ENCODE results near the gene ANKMY1. TPM values are rescaled to one million over a fixed set of nuclear protein-coding genes. Genes with fewer than 3 reads are reported as not detected.
"Not testable (repeated sequence)": the region's sequence is repeated elsewhere in the genome, so short reads cannot be mapped to it uniquely, and the experiment has no call there.

ANKMY1 gene
- total RNA-seq, 1 experiment from 2014 or later: 6.0 TPM

DNA sequence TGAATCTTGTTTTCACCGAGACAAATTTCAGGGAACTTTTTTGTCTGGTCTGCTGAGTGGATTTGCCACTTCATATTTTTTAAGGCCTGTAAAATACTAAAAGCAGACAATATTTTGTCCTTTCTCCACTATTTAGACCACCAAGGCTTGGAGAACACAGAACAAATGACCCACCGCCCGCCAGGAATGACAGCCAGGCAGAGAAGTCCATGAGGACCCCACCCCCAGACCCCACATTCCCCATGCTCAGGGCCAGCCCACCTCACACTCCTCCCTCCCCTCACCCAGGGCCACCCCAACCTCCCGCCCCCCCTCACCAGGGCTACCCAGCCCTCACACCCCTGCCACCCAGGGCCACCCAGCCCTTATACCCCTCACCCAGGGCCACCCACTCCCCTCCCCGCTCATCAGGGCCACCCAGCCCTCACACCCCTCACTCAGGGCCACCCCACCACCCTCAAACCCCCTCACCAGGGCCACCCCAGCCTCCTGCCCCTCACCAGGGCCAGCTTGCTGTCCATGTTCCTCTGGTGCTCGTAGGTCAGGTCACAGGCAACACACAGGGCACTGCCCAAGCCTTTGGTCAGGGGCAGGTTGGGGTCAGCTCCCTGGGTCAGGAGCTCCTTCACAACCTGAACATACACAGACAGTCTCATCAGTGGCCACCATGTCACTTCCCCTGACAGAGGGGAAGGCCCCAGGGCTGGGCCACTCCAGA lies 50.6 kb downstream of the ANKMY1 start:
- DNase-seq (ENCODE audit: low read depth): no peak

DNA sequence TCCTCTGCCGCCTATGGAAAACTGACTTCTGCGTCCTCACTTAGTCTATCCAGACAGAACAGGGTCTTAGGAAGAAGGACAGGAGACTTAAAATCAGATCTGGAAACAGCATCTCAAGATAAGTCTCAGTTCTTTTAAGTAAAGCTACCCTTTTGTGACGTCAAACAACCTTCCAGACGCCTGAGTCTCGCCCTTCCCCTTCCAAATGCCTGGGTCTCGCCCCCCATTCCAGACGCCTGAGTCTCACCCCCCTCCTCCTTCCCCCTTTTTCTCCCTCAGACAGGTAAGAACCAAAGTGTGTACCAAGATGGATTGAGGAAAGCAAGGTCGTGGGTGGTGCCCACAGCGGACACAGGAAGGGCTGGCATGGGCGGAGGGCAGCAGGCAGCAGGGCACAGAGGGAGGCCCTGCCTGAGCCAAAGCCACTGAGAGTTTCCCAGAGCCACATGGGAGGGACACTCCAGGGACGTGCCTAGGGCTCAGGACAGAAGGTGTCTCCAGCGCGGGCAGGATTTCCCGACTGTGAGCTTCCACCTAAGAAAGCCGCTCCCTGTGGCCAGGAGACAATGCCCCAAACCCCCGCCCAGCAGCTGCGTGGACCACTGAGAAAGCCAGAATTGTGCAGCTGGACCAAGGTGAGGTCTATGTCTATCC lies 51.3 kb downstream of the ANKMY1 start:
- DNase-seq (ENCODE audit: low read depth): no peak

DNA sequence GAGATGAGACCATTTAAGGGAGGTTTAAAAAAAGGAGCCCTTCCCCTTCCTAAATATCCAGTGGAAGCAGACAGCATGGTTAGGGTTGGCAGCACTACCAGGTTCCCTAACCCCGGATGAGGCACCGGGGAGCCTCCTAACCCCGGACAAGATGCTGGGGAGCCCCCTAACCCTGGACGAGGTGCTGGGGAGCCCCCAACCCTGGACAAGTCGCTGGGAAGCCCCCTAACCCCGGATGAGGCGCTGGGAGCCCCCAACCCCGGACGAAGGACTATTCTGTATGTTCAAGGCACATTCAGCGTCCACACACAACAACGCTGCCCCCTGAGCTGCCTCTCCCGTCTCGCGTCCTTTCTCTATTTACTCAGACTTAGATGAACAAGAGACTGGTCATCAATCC lies 51.9 kb downstream of the ANKMY1 start:
- no peak for DNase-seq (ENCODE audit: low read depth)

DNA sequence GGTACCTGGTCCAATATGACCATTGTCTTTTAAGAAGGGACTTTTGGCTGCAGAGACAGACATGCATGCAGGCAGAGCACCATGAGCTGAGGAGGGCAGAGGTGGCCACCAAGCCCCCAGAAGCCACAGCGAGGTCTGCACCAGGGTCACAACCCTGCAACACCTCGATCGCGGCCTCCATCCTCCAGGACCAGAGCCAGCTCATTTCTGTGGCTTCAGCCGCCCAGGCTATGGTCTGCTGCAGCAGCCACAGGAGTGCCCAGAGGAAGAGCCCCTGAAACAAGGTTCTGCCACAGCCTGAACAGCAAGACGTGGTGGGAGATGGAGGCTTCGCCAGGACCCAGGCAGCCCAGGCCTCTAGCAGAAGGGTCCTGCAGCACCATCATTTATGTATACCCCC lies 53.9 kb downstream of the ANKMY1 start:
- no peak for DNase-seq (ENCODE audit: low read depth)

DNA sequence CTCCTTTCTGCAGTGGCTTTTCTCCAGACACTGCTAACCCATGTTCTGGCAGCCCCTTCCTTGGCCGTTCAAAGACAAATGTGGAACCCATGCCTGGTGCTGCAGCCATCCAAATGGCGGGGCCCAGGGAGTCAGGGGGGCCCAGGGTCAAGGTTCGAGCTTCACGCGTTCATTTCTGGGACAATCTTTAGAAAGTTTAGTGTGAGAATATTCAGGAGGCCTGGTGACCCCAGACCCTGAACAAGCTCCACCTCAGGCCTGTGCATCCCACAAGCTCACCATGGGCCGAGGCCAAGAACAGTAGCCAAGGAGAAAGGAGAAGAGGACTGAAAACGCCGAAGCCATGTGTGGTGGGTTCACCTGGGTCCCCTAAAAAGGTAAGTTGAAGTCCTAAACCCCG lies 54.4 kb downstream of the ANKMY1 start:
- DNase-seq (ENCODE audit: low read depth): no peak

DNA sequence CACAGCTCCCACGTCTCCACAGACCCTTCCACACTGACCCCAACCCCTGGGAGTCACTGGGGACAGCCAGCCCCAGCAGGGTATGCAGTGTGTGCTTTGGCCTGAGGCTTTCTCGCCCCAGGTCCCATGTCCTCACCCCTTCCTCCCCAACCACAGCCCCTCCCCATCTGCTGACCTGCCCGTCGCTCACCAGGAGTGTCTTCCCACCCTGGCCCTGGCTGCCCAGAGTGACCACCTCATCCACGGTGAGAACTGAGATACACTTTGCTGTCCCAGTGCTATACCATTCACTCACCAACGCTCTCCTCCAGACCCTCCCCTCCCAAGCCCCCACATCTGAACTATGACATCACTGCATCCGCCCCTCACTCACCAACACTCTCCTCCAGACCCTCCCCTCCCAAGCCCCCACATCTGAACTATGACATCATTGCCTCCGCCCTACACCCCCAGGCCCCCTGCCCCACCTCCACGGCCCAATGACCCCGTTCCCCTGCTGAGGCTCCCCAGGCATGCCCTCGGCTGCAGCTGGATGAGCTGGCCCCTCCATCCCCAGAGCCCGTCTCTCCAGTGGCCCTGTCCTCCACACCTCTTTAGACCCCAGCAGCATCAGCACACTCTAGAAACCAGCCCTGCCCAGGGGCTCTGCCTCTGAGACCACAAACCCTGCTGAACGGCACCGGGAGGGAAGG lies 55.2 kb downstream of the ANKMY1 start:
- DNase-seq (ENCODE audit: low read depth): no peak

DNA sequence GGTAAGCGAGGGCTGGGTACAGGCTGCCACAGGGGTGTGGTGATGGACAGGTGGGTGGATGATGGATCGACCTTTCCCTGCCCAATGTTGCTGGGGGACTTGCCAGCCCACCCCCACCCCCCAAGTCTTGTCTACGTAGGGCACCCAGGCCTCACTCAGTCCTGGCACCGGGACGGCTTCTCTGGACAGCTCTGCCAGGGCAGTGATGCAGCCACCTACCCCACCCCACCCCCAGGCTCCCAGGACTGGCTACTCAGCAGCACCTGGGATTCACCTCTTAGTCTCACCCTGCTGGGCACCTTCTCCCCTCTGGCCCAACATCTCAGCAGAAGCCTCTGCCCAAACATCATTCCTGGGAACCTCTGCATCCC lies 55.7 kb downstream of the ANKMY1 start:
- DNase-seq (ENCODE audit: low read depth): no peak

DNA sequence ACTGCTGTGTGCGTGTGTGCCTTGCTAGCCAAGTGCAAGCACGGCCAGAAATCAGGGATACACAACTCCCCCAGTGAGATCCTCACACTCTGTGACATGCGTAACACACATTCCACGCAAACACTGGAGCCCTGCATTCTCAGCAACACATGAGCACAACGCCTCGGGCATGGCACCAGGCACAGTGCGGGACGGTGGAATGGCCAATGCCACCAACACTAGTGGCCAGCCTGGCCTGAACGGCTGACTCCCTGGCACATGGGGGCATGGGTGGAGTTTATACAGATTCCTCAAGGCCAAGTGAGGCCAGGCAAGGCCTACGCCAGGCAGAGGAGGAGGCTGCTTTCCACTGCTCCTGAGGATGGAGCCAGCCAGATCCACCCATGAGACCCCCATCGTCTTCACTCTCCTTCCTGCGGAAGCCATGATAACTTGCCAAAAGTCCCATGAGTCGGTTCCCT lies 56.2 kb downstream of the ANKMY1 start:
- no peak for DNase-seq (ENCODE audit: low read depth)

DNA sequence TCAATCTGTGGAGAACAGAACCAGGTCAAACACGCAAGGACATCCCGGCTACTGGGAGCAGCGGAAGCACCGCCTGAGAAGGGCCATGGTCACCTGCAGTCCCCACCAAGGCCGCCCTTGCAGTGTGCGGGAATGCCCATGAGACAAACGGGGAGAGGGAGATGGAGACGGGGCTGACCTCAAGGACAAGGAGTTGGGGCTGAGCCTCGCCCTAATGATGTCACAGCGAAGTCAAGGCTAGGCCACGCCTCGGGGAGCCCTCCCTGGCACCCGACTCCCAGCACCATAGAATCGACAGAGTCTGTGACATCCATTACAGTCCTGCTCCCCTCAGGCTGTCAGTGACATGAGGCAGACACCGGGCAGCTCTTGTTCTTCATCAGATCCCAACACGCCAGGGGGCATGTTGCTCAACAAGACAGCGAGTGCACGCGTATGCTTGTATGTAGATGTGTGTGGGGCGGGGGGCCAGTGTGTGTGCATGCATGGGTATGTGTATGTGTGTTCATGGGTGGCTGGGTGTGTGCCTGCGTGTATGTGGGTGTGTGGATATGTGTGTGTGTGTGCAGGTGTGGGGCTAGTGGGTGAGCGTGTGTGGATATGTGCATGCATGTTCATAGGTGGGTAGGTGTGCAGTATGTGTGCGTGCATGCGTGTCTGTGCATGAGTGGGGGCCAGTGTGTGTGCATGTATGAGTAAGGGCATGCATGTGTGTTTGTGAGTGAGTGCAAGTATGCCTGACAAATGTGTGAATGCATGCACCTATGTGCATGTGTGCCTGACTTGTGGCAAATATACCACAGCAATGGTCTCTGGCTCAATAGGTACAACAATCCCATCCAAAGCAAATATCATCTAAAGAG lies 57.0 kb downstream of the ANKMY1 start:
- DNase-seq (ENCODE audit: low read depth): no peak

DNA sequence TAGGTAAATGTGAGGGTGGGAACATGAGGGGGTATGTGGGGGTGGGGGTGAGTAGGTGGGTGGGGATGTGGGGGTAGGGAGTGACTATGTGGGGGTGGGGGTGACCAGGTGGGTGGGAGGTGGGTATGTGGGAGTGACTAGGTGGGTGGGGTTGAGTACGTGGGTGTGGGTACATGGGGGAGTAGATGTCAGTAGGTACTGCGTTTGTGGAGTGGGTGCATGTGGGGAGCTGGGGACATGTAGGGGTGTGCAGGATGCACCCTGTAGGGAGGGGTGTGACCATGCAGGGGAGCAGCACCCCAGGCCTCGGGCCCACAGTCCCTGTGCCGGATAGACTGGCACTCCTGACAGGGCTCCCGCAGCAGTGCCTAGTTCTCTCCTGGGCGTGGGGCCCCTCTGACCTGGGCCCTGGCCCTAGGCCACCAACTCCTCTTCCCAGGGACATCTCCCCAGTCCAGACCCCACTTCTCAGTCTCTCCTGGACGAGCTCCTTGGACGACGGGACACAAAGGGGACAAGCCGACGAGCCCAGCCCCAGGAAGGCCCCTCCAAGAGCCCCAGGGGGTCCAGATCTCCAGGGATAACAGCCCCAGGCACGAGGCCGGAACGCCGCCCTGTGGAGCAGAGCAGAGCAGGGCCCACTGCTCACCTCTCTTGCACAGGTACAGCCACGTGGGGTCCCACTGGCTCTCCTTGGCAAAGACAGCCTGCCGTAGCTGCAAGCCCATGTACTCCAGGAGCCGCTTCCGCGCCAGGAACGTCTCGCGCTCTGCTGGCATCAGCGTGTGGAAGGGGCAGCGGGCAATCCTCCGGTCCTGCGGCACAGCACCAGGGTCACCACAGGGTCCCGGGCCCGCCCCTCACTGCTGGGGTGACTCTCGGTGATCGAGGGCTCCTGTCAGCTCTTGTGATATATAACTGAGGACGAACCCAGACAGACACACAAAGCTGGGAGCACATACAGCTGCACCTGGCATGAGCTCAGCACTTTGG lies 58.2 kb downstream of the ANKMY1 start:
- DNase-seq (ENCODE audit: low read depth): no peak

DNA sequence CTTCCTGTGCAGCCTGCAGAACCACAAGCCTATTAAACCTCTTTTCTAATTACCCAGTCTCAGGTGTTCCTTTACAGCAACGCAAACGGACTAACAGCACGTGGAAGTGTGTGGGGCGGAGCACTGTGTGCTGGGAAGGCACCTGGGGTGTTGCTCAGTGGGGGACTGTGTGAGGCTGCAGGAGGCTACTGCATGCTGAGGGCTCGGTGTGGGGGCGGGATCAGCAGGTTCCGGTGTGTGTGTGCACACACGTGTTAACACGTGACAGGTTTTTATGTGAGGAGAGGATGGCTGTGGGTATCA lies 58.9 kb downstream of the ANKMY1 start:
- no peak for DNase-seq (ENCODE audit: low read depth)

DNA sequence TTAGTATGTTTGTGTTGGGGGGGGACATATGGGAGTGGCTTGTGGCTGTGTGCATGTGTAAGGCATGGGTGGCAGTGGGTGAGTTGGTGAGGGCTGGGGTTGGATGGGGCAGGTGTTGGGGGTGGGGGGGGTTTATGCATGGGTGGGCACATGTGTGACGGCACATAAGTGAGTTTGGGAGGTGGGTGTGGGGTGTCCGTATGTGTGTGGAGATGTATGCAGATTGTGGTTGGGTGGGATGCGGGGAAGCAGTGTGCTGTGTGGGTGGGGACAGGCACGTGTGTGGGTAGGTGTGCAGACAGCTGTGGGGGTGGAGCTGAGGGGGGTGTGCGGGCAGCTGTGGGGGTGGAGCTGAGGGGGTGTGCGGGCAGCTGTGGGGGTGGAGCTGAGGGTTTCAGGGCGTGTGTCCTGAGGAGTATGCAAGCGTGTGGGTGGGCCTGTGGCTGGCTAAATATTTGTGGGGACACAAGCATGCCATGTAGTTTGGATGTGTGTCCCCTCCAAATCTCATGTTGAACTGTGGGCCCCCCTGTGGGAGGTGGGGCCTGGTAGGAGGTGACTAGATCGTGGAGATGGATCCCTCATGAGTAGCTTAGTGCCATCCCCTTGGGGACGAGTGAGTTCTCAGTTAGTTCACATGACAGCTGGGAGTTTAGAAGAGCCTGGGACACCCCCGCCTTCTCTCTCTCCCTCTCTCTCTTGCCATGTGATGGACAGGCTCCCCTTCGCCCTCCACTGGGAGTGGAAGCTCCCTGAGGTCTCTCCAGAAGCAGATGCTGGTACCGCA lies 59.4 kb downstream of the ANKMY1 start:
- DNase-seq (ENCODE audit: low read depth): no peak

DNA sequence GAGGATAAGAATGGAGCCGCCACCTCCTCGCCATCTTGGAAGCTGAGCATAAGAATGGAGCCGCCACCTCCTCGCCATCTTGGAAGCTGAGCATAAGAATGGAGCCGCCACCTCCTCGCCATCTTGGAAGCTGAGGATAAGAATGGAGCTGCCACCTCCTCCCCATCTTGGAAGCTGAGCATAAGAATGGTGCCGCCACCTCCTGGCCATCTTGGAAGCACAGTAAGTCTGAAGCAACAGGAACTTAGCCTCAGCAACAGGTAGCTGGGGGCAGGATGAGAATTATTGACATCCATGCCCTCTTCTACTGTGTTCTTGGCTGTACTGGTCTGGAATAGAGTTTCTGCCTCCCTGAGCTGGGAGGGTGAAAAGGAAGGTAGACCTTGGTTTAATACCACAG lies 60.7 kb downstream of the ANKMY1 start:
- DNase-seq (ENCODE audit: low read depth): peak; percentile 17

DNA sequence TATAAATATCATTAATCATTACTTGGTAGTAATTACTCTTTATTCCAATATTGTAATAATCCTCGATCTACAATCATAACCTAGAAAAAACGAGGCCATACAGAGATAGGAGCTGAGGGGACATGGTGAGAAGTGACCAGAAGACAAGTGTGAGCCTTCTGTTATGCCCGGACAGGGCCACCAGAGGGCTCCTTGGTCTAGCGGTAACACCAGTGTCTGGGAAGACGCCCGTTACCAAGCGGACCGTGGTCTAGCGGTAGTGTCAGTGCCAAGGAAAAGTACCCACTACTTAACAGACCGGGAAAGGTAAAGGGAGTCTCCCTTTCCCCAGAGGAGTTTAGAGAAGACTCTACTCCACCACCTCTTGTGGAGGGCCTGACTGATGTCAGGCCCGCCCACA lies 62.8 kb downstream of the ANKMY1 start:
- DNase-seq (ENCODE audit: low read depth): not testable (repeated sequence)

DNA sequence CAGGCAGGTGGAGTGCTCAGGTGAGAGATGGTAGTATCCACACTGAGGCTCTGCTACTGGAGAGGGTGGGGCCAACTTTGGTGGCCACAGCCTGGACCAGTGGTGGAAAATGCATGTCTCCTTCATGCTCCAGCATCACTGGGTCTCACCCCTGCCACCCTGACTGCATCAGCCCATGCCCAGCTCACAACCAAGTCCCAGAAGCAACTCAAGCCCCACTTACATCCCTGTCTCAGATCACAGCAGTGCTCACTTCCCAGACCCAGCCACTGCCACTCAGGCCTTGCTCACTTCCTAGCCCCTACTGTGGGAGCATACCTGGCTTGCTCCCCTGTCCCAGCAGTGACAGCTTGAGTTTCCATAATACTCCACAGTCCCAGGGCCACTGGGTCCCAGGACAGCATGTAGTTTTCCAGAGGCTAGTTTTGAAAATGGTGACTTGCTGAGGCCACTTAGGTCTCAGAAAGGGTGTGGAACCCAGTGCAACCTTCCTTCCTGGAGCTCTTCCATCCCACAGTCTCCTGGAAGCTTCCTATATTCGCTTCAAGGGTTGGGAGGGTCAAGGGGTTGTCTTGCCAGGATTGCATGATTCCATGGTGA lies 63.5 kb downstream of the ANKMY1 start:
- no peak for DNase-seq (ENCODE audit: low read depth)

DNA sequence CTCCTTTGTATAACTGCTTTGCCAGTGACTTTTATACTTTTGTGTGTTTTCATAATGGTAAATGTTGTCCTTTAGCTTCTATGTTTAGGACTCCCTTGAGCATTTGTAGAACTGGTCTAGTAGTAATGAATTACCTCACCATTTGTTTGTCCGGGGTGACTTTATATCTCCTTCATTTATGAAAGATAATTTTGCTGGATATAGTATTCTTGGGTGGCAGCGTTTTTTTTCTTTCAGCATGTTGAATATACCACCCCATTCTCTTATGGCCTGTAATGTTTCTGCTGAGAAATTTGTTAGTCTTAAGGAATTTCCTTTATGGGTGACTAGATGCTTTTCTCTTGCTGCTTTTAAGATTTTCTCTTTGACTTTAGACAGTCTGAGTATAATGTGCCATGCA lies 66.3 kb downstream of the ANKMY1 start:
- DNase-seq (ENCODE audit: low read depth): no peak

DNA sequence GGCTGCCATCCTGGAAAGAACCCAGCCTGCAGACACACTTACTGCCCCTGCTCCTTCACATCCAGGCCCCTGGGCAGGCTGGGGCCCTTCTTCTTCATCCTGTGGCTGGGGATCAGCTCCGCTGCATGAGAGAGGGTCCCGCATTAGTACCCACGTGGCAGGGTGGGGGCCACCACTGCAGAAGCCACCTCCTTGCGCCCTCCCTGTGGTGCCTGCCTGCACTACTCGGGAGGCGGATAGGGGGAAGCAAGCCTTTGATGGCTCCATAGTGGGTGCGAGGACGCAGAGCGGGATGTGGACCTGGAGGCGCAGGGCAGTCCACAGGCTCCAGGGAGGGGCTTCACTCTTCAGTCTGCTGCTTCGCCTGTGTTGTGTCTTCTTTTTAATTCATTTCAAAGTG lies 75.6 kb downstream of the ANKMY1 start:
- DNase-seq (ENCODE audit: low read depth): no peak

DNA sequence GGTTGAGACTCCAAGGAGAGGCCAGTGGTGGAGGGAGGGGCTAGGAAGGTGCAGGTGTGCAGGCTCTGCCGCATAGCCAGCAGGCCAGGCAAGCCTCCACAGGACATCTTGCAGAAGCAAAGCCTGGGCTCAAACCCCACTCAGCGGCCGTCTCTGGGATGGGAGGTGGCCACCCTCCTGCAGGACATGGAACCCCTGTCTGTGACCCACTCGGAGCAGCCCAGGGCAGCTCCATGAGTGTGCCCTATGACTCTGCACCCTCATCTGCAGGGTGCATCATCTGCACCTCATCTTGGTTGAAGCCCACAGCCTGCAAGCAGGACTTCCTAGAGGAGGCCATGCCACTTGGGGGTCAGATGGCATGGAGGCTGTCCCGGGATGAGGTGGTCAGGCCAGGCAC lies 76.1 kb downstream of the ANKMY1 start:
- DNase-seq (ENCODE audit: low read depth): no peak

DNA sequence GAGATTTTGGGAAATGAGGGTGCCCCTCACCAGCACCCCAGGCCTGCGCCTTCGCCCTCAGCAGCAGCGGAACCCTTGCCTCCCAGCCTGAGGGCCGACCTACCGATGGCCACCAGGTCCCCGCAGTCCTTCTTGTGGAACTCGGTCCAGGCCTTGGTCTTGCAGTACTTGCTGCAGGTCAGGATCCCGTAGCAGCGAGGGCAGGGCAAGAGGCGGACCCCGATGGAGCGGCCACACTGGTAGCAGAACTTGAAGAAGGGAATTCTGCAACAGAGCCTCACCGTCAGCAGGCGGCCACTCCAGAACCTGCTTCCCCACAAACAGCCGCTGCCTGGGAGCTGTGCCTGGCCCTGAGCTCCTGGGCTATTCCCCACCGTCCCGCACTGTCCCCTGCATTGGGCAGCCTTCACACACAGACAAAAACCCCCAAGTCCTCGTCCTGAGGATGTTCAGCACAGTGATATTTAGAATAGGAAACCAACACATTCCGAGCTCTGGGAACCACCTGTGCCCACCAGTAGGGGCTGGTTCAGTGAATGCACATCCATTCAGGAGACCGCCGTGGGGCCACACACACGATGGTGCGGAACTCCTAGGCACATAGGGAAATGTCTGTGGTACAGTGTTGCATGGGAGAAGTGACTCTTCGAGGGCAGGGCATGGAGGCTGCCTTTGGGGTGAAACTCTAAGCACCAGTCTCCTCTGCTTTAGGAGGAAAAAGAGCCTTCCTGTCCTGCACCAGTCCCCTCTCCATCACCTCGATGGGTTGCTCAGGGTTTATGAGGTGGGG lies 76.8 kb downstream of the ANKMY1 start:
- DNase-seq (ENCODE audit: low read depth): no peak
